Inferior parietal cortex (tissue), 1 donor: Measurements from ENCODE around the gene ANKFN1.

Source experiments
- DNase-seq: peaks from one replicate; pipeline ENCODE4 v3.0.0-alpha.2; 2016; ENCODE audit errors: extremely low spot score

ANKFN1 gene

GRCh38 chr17:56152874-56153602, at the start of gene ANKFN1:
Gene ANKFN1 (plus strand): TSS chr17:56153475. CDS start chr17:56212668, 59,193 bp downstream.
- no peak for DNase-seq

- DNase-seq: no peak
These were observed 44.4 kb upstream of the ANKFN1 start for GRCh38 chr17:56108811-56109284.

- DNase-seq: no peak
These were observed 43.4 kb upstream of the ANKFN1 start for GRCh38 chr17:56109836-56110235.

GRCh38 chr17:56110463-56111135, 42.7 kb upstream of the ANKFN1 start:
- no peak for DNase-seq

GRCh38 chr17:56111706-56112485, 41.4 kb upstream of the ANKFN1 start:
- DNase-seq: no peak

- DNase-seq: no peak
These were observed 39.8 kb upstream of the ANKFN1 start for GRCh38 chr17:56113486-56113885.

GRCh38 chr17:56114469-56114868, 38.8 kb upstream of the ANKFN1 start:
- no peak for DNase-seq

GRCh38 chr17:56119191-56119590, 34.1 kb upstream of the ANKFN1 start:
- no peak for DNase-seq

GRCh38 chr17:56119936-56120335, 33.3 kb upstream of the ANKFN1 start:
- no peak for DNase-seq

- DNase-seq: no peak
These were observed 31.9 kb upstream of the ANKFN1 start for GRCh38 chr17:56121191-56122051.

- DNase-seq: no peak
These were observed 27.1 kb upstream of the ANKFN1 start for GRCh38 chr17:56125830-56126819.

- no peak for DNase-seq
These were observed 23.2 kb upstream of the ANKFN1 start for GRCh38 chr17:56130026-56130425.

- DNase-seq: no peak
These were observed 22.6 kb upstream of the ANKFN1 start for GRCh38 chr17:56130631-56131030.

- DNase-seq: no peak
These were observed 21.8 kb upstream of the ANKFN1 start for GRCh38 chr17:56131431-56131830.

- DNase-seq: no peak
These were observed 17.0 kb upstream of the ANKFN1 start for GRCh38 chr17:56136301-56136700.

GRCh38 chr17:56141046-56141839, 12.0 kb upstream of the ANKFN1 start:
- no peak for DNase-seq

- DNase-seq: no peak
These were observed 10.9 kb upstream of the ANKFN1 start for GRCh38 chr17:56142325-56142724.

- DNase-seq: no peak
These were observed 10.5 kb upstream of the ANKFN1 start for GRCh38 chr17:56142781-56143180.

GRCh38 chr17:56144223-56144622, 9.1 kb upstream of the ANKFN1 start:
- no peak for DNase-seq
